HG03139 (cell line): ENCODE data around the gene OXNAD1.

Source experiments
- ATAC-seq: cut with Tn5 transposase; IDR thresholded peaks from one replicate; pipeline ENCODE4 v1.9.1; 2021; ENCODE audit not compliant: unreplicated experiment

Gene OXNAD1

GRCh38 chr3:16247282-16248061, 17.5 kb upstream of the OXNAD1 start:
- ATAC-seq, result peak; percentile 84

GRCh38 chr3:16248556-16248955, 16.5 kb upstream of the OXNAD1 start:
- ATAC-seq, result no peak

GRCh38 chr3:16249336-16249735, 15.7 kb upstream of the OXNAD1 start:
- ATAC-seq, result no peak

GRCh38 chr3:16249886-16250285, 15.1 kb upstream of the OXNAD1 start:
- no peak for ATAC-seq

- ATAC-seq, result no peak
Measured at GRCh38 chr3:16251316-16252085, 13.5 kb upstream of the OXNAD1 start.

GRCh38 chr3:16252243-16252978, 12.6 kb upstream of the OXNAD1 start:
- ATAC-seq, result no peak

- no peak for ATAC-seq
Measured at GRCh38 chr3:16252988-16253387, 12.0 kb upstream of the OXNAD1 start.

GRCh38 chr3:16253601-16254000, 11.4 kb upstream of the OXNAD1 start:
- ATAC-seq, result no peak

GRCh38 chr3:16254916-16255315, 10.1 kb upstream of the OXNAD1 start:
- no peak for ATAC-seq

- ATAC-seq, result no peak
Measured at GRCh38 chr3:16255326-16255725, 9.7 kb upstream of the OXNAD1 start.

GRCh38 chr3:16255726-16256125, 9.3 kb upstream of the OXNAD1 start:
- ATAC-seq, result no peak

- no peak for ATAC-seq
Measured at GRCh38 chr3:16257309-16257708, 7.7 kb upstream of the OXNAD1 start.

- ATAC-seq, result no peak
Measured at GRCh38 chr3:16258177-16258576, 6.8 kb upstream of the OXNAD1 start.

GRCh38 chr3:16258866-16259265, 6.1 kb upstream of the OXNAD1 start:
- no peak for ATAC-seq

- no peak for ATAC-seq
Measured at GRCh38 chr3:16260046-16260445, 5.0 kb upstream of the OXNAD1 start.

- ATAC-seq, result no peak
Measured at GRCh38 chr3:16262174-16262573, 2.8 kb upstream of the OXNAD1 start.

- peak; percentile 4 for ATAC-seq
Measured at GRCh38 chr3:16264174-16264707, 771 bp upstream of the OXNAD1 start.

GRCh38 chr3:16265455-16265786, 409 bp downstream of the OXNAD1 start:
- no peak for ATAC-seq

GRCh38 chr3:16266714-16267113, 1.7 kb downstream of the OXNAD1 start:
- no peak for ATAC-seq

- no peak for ATAC-seq
Measured at GRCh38 chr3:16270855-16271254, 5.8 kb downstream of the OXNAD1 start.

GRCh38 chr3:16272588-16272987, 7.6 kb downstream of the OXNAD1 start:
- no peak for ATAC-seq

GRCh38 chr3:16273867-16274266, 8.9 kb downstream of the OXNAD1 start:
- no peak for ATAC-seq
